ENCODE measurements around the gene TPO. TPM values are rescaled to one million over a fixed set of nuclear protein-coding genes. Genes with fewer than 3 reads are reported as not detected.

The TPO gene
- total RNA-seq, 1 experiment from 2014 or later = not detected

DNA sequence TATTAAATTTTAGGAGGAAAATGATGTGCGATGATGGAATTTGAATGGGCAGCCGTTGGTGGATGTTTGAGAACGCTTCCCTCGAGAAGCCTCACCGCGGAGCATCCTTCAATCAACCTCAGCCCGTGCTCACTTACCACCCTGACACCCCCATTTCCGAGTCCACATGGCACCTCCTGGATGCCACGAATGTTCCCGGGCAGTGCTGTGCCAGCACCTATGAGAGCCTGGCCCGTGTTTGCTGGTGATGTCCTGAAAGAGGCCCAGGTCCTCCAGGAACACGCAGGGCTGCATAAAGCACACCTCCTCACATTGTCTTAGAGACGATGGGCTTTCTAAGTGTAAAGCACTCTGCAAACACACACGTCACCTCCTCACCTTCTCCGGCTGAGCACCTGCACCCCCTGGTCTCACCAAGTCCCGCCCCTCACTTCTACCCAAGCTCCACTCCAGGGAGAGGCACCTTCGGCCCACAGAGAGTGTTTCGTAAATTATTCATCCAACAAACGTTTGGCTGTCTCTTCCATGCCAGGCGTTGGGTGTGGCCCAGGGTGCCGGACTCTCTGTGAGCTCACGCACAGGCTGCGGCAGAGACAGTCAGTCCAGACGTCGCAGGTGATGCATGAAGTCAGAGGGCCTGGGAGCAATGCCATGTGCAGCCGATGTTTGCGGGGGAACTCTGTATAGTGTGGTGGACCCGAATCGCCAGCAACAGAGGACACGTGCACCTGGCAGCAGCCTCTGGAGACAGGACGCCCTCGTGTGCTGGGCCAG lies 150.0 kb downstream of the TPO start:
- Histone ChIP-seq H3K9me3 (ENCODE audit: control insufficient read depth, insufficient read depth, low read depth, low read length) (no peaks in the 10 kb centered on the region), H3K27ac (ENCODE audit: low read length) (no peak overlapping the region), H3K4me1 (ENCODE audit: control insufficient read depth, insufficient read depth, low read length) (no peaks in the 10 kb centered on the region), H3K36me3 (ENCODE audit: control insufficient read depth, insufficient read depth, low read length) (no peaks in the 10 kb centered on the region), H3K27me3 (ENCODE audit: control insufficient read depth, insufficient read depth, low read length) (no peaks in the 10 kb centered on the region), H3K4me3 (ENCODE audit: low read depth in 2 of 2, low read length in 2 of 2) (no peak overlapping the region)
- no TSS peak for BruUV-seq (replicated peaks)
- TF ChIP-seq POLR2AphosphoS5 (IDR thresholded peaks at IDR 0.05; ENCODE audit: low read depth, low read length) (no peak), SIN3A (IDR thresholded peaks at IDR 0.05; ENCODE audit: borderline replicate concordance, insufficient read depth, low read depth, low read length) (no peak), TCF7L2 (IDR thresholded peaks at IDR 0.05; ENCODE audit: low read depth, low read length) (no peak)
- TF ChIP-seq, protein P1, sequence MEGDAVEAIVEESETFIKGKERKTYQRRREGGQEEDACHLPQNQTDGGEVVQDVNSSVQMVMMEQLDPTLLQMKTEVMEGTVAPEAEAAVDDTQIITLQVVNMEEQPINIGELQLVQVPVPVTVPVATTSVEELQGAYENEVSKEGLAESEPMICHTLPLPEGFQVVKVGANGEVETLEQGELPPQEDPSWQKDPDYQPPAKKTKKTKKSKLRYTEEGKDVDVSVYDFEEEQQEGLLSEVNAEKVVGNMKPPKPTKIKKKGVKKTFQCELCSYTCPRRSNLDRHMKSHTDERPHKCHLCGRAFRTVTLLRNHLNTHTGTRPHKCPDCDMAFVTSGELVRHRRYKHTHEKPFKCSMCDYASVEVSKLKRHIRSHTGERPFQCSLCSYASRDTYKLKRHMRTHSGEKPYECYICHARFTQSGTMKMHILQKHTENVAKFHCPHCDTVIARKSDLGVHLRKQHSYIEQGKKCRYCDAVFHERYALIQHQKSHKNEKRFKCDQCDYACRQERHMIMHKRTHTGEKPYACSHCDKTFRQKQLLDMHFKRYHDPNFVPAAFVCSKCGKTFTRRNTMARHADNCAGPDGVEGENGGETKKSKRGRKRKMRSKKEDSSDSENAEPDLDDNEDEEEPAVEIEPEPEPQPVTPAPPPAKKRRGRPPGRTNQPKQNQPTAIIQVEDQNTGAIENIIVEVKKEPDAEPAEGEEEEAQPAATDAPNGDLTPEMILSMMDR (IDR thresholded peaks at IDR 0.05) = no peak
- TF ChIP-seq, protein P2, sequence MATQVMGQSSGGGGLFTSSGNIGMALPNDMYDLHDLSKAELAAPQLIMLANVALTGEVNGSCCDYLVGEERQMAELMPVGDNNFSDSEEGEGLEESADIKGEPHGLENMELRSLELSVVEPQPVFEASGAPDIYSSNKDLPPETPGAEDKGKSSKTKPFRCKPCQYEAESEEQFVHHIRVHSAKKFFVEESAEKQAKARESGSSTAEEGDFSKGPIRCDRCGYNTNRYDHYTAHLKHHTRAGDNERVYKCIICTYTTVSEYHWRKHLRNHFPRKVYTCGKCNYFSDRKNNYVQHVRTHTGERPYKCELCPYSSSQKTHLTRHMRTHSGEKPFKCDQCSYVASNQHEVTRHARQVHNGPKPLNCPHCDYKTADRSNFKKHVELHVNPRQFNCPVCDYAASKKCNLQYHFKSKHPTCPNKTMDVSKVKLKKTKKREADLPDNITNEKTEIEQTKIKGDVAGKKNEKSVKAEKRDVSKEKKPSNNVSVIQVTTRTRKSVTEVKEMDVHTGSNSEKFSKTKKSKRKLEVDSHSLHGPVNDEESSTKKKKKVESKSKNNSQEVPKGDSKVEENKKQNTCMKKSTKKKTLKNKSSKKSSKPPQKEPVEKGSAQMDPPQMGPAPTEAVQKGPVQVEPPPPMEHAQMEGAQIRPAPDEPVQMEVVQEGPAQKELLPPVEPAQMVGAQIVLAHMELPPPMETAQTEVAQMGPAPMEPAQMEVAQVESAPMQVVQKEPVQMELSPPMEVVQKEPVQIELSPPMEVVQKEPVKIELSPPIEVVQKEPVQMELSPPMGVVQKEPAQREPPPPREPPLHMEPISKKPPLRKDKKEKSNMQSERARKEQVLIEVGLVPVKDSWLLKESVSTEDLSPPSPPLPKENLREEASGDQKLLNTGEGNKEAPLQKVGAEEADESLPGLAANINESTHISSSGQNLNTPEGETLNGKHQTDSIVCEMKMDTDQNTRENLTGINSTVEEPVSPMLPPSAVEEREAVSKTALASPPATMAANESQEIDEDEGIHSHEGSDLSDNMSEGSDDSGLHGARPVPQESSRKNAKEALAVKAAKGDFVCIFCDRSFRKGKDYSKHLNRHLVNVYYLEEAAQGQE (IDR thresholded peaks at IDR 0.05; ENCODE audit: insufficient read depth in 1 of 2, low read depth in 2 of 2, low read length in 1 of 2) = no peak
- no peak for DNase-seq (ENCODE audit: low read depth, low spot score)
- intact Hi-C loops (cut with micrococcal nuclease; ENCODE audit: unreplicated experiment) (no loop called here), in situ Hi-C loops (cut with HindIII; ENCODE audit: low pct_unique_long_range_greater_than_20kb, low sequenced_read_pairs) (no loop called here)
- no peak for ATAC-seq
- ChIA-PET CTCF (interaction anchor here (1.4 kb wide), 1 partner anchor 12 kb away, joined by 3 read pairs; no protein-coding TSS in a partner anchor), POLR2A (interaction anchor here (0.7 kb wide), 1 partner anchor 232 kb away, joined by 5 read pairs; no protein-coding TSS in a partner anchor)

DNA sequence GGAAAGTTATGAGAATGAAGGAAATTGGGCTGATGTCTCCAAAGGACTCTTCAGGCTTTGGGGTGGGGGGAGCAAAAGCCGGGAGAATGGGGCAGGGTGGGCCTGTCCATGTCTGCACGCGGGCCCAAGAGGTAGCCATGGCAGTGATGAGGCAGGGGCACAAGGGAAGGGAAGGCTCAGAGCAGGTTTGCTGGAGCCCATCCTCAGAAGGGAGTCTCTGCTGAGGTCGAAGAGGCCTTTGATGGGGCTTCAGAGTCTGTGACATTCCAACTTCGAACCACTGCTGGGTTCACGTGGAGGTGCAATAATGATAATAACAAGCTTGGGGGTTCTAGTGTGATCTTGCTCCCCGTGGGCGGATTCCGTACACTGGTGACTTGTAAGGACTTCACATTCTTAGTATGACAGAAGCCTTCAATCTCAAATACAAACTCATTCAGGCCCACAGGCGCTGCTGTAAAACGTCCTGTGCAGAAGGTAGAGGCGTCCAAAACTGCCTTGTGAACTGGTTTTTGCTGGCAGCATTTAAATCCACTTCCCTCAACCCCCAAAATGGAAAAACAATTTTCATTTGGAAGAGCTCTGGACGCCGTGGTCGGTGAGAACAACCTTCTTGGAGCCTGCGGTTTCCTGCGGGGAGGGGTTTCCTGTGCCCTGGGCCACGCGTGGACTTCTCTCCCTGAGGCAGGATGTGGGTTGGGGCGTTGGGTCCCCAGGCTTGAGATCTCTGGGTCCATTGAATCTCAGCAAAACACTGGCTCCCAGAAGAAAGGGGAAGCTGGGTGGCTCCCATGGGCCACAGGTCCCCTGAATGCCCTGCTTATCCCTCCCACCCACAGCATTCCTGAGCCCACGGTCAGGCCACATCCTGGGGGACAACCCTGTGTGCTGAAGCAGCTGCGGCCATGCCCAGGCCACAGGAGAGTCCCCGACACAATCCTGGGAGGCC lies 151.0 kb downstream of the TPO start:
- Histone ChIP-seq H3K4me1 (ENCODE audit: control insufficient read depth, insufficient read depth, low read length) (no peaks in the 10 kb centered on the region), H3K27me3 (ENCODE audit: control insufficient read depth, insufficient read depth, low read length) (no peaks in the 10 kb centered on the region), H3K36me3 (ENCODE audit: control insufficient read depth, insufficient read depth, low read length) (no peaks in the 10 kb centered on the region), H3K9me3 (ENCODE audit: control insufficient read depth, insufficient read depth, low read depth, low read length) (no peaks in the 10 kb centered on the region), H3K4me3 (ENCODE audit: low read depth in 2 of 2, low read length in 2 of 2) (no peak overlapping the region), H3K27ac (ENCODE audit: low read length) (0 out of 2 replicates have a peak overlapping the region, but pooled peaks have one; percentile 4)
- in situ Hi-C loops (cut with HindIII; ENCODE audit: low pct_unique_long_range_greater_than_20kb, low sequenced_read_pairs) (no loop called here), intact Hi-C loops (cut with micrococcal nuclease; ENCODE audit: unreplicated experiment) (no loop called here)
- DNase-seq (ENCODE audit: low read depth, low spot score) (no peak), ATAC-seq (no peak)
- TF ChIP-seq POLR2AphosphoS5 (IDR thresholded peaks at IDR 0.05; ENCODE audit: low read depth, low read length) (no peak), TCF7L2 (IDR thresholded peaks at IDR 0.05; ENCODE audit: low read depth, low read length) (no peak), SIN3A (IDR thresholded peaks at IDR 0.05; ENCODE audit: borderline replicate concordance, insufficient read depth, low read depth, low read length) (no peak)
- TF ChIP-seq, protein P2 (IDR thresholded peaks at IDR 0.05; ENCODE audit: insufficient read depth in 1 of 2, low read depth in 2 of 2, low read length in 1 of 2) = no peak
- TF ChIP-seq, protein P1 (IDR thresholded peaks at IDR 0.05) = no peak
- no TSS peak for BruUV-seq (replicated peaks)
- POLR2A ChIA-PET = interaction anchor here (0.7 kb wide), 1 partner anchor 231 kb away, joined by 5 read pairs; no protein-coding TSS in a partner anchor
- CTCF ChIA-PET = no interaction called here

Measured in Panc1 (cell line).